ENCODE data around the gene GUCY2C. TPM values are rescaled to one million over a fixed set of nuclear protein-coding genes. Genes with fewer than 3 reads are reported as not detected.

The GUCY2C gene
- total RNA-seq, 1 experiment from 2014 or later = not detected

- Histone ChIP-seq H3K36me3 (no peaks in the 10 kb centered on the region), H3K4me3 (no peak overlapping the region), H3K4me1 (replicated peaks) (no peaks in the 10 kb centered on the region), H3K27ac (no peak overlapping the region), H3K27me3 (replicated peaks) (no peaks in the 10 kb centered on the region), H3K9me3 (replicated peaks) (no peaks in the 10 kb centered on the region)
- DNase-seq (ENCODE audit: low read depth in 1 of 2, low spot score in 2 of 2) = no peak
Observed at GRCh38 chr12:14597480-14597879, 98.9 kb downstream of the GUCY2C start.

- H3K4me1 ChIP-seq (replicated peaks) = no peaks in the 10 kb centered on the region
- H3K27me3 ChIP-seq (replicated peaks) = no peaks in the 10 kb centered on the region
- DNase-seq (ENCODE audit: low read depth in 1 of 2, low spot score in 2 of 2) = no peak
- H3K27ac ChIP-seq = no peak overlapping the region
- H3K9me3 ChIP-seq (replicated peaks) = no peaks in the 10 kb centered on the region
- H3K36me3 ChIP-seq = no peaks in the 10 kb centered on the region
- H3K4me3 ChIP-seq = no peak overlapping the region
Observed at GRCh38 chr12:14591719-14592118, 104.7 kb downstream of the GUCY2C start.

- DNase-seq (ENCODE audit: low read depth in 1 of 2, low spot score in 2 of 2) = no peak
- Histone ChIP-seq H3K4me1 (replicated peaks) (no peaks in the 10 kb centered on the region), H3K27ac (no peak overlapping the region), H3K4me3 (no peak overlapping the region), H3K9me3 (replicated peaks) (no peaks in the 10 kb centered on the region), H3K36me3 (no peaks in the 10 kb centered on the region), H3K27me3 (replicated peaks) (no peaks in the 10 kb centered on the region)
Observed at GRCh38 chr12:14589169-14590004, 107.0 kb downstream of the GUCY2C start.

- Histone ChIP-seq H3K4me1 (replicated peaks) (no peaks in the 10 kb centered on the region), H3K36me3 (no peaks in the 10 kb centered on the region), H3K27me3 (replicated peaks) (no peaks in the 10 kb centered on the region), H3K9me3 (replicated peaks) (no peaks in the 10 kb centered on the region), H3K27ac (no peak overlapping the region), H3K4me3 (no peak overlapping the region)
- no peak for DNase-seq (ENCODE audit: low read depth in 1 of 2, low spot score in 2 of 2)
Observed at GRCh38 chr12:14588571-14588970, 107.8 kb downstream of the GUCY2C start.

GRCh38 chr12:14578646-14579045 is 117.8 kb downstream of the GUCY2C start:
- no peaks in the 10 kb centered on the region for H3K27me3 ChIP-seq (replicated peaks)
- no peak overlapping the region for H3K4me3 ChIP-seq
- H3K36me3 ChIP-seq = no peaks in the 10 kb centered on the region
- H3K4me1 ChIP-seq (replicated peaks) = no peaks in the 10 kb centered on the region
- no peaks in the 10 kb centered on the region for H3K9me3 ChIP-seq (replicated peaks)
- DNase-seq (ENCODE audit: low read depth in 1 of 2, low spot score in 2 of 2) = no peak
- no peak overlapping the region for H3K27ac ChIP-seq

- DNase-seq (ENCODE audit: low read depth in 1 of 2, low spot score in 2 of 2) = no peak
Observed at GRCh38 chr12:14577344-14577743, 119.1 kb downstream of the GUCY2C start.

GRCh38 chr12:14576896-14577295 is 119.5 kb downstream of the GUCY2C start:
- no peak overlapping the region for H3K27ac ChIP-seq
- no peak for DNase-seq (ENCODE audit: low read depth in 1 of 2, low spot score in 2 of 2)
- H3K27me3 ChIP-seq (replicated peaks) = no peaks in the 10 kb centered on the region
- H3K36me3 ChIP-seq = no peaks in the 10 kb centered on the region
- H3K4me1 ChIP-seq (replicated peaks) = no peaks in the 10 kb centered on the region
- no peaks in the 10 kb centered on the region for H3K9me3 ChIP-seq (replicated peaks)
- H3K4me3 ChIP-seq = no peak overlapping the region

More at GRCh38 chr12:14577344-14577743, 119.1 kb downstream of the GUCY2C start:
- H3K4me1 ChIP-seq (replicated peaks) = no peaks in the 10 kb centered on the region
- no peaks in the 10 kb centered on the region for H3K27me3 ChIP-seq (replicated peaks)
- no peak overlapping the region for H3K4me3 ChIP-seq
- no peak overlapping the region for H3K27ac ChIP-seq
- no peaks in the 10 kb centered on the region for H3K36me3 ChIP-seq
- H3K9me3 ChIP-seq (replicated peaks) = no peaks in the 10 kb centered on the region

- Histone ChIP-seq H3K4me3 (no peak overlapping the region), H3K27me3 (replicated peaks) (no peaks in the 10 kb centered on the region), H3K9me3 (replicated peaks) (no peaks in the 10 kb centered on the region), H3K4me1 (replicated peaks) (no peaks in the 10 kb centered on the region), H3K36me3 (no peaks in the 10 kb centered on the region), H3K27ac (no peak overlapping the region)
- DNase-seq (ENCODE audit: low read depth in 1 of 2, low spot score in 2 of 2) = no peak
Observed at GRCh38 chr12:14575585-14575984, 120.8 kb downstream of the GUCY2C start.

- no peaks in the 10 kb centered on the region for H3K4me1 ChIP-seq (replicated peaks)
- no peaks in the 10 kb centered on the region for H3K27me3 ChIP-seq (replicated peaks)
- H3K4me3 ChIP-seq = no peak overlapping the region
- H3K36me3 ChIP-seq = no peaks in the 10 kb centered on the region
- no peaks in the 10 kb centered on the region for H3K9me3 ChIP-seq (replicated peaks)
- DNase-seq (ENCODE audit: low read depth in 1 of 2, low spot score in 2 of 2) = no peak
- H3K27ac ChIP-seq = no peak overlapping the region
Observed at GRCh38 chr12:14573118-14573517, 123.3 kb downstream of the GUCY2C start.

GRCh38 chr12:14572401-14572800 is 124.0 kb downstream of the GUCY2C start:
- no peak for DNase-seq (ENCODE audit: low read depth in 1 of 2, low spot score in 2 of 2)
- Histone ChIP-seq H3K27ac (no peak overlapping the region), H3K36me3 (no peaks in the 10 kb centered on the region), H3K27me3 (replicated peaks) (no peaks in the 10 kb centered on the region), H3K4me1 (replicated peaks) (no peaks in the 10 kb centered on the region), H3K9me3 (replicated peaks) (0 out of 2 replicates have a peak, but pooled peaks cover 1% of the 10 kb centered on the region), H3K4me3 (no peak overlapping the region)

- Histone ChIP-seq H3K27ac (no peak overlapping the region), H3K9me3 (replicated peaks) (0 out of 2 replicates have a peak, but pooled peaks cover 2% of the 10 kb centered on the region), H3K27me3 (replicated peaks) (no peaks in the 10 kb centered on the region), H3K4me3 (no peak overlapping the region), H3K36me3 (no peaks in the 10 kb centered on the region), H3K4me1 (replicated peaks) (no peaks in the 10 kb centered on the region)
- DNase-seq (ENCODE audit: low read depth in 1 of 2, low spot score in 2 of 2) = no peak
Observed at GRCh38 chr12:14571779-14572178, 124.6 kb downstream of the GUCY2C start.

- no peak for DNase-seq (ENCODE audit: low read depth in 1 of 2, low spot score in 2 of 2)
Observed at GRCh38 chr12:14570231-14570630, 126.2 kb downstream of the GUCY2C start.

GRCh38 chr12:14567351-14568162 is 128.8 kb downstream of the GUCY2C start, which contains the start of gene PLBD1:
TSS of gene PLBD1 (minus strand) at chr12:14567883. CDS start at chr12:14567696, 187 bp downstream.
- no peak for DNase-seq (ENCODE audit: low read depth in 1 of 2, low spot score in 2 of 2)
- no peaks in the 10 kb centered on the region for H3K36me3 ChIP-seq
- H3K4me3 ChIP-seq = no peak within 1 kb of the TSS
- H3K9me3 ChIP-seq (replicated peaks) = 0 out of 2 replicates have a peak, but pooled peaks cover 2% of the 10 kb centered on the region
- no peaks in the 10 kb centered on the region for H3K27me3 ChIP-seq (replicated peaks)
- no peak within 1 kb of the TSS for H3K27ac ChIP-seq
- no peaks in the 10 kb centered on the region for H3K4me1 ChIP-seq (replicated peaks)

More at GRCh38 chr12:14570231-14570630, 126.2 kb downstream of the GUCY2C start:
- no peak overlapping the region for H3K4me3 ChIP-seq
- H3K9me3 ChIP-seq (replicated peaks) = 0 out of 2 replicates have a peak, but pooled peaks cover 2% of the 10 kb centered on the region
- H3K27ac ChIP-seq = no peak overlapping the region
- H3K27me3 ChIP-seq (replicated peaks) = no peaks in the 10 kb centered on the region
- no peaks in the 10 kb centered on the region for H3K4me1 ChIP-seq (replicated peaks)
- H3K36me3 ChIP-seq = no peaks in the 10 kb centered on the region
